ENCODE results near the gene SPIRE1.

The SPIRE1 gene

GRCh38 chr18:12657684-12658425, at the start of gene SPIRE1:
Gene SPIRE1, minus strand, starts transcription at chr18:12658107. Its CDS starts 241 bp downstream, at chr18:12657866.
- in situ Hi-C loops (cut with HindIII; ENCODE audit: low sequenced_read_pairs), result no loop called here
- no peak for DNase-seq (ENCODE audit: low read depth)
- no peak for TF ChIP-seq CTCF (IDR thresholded peaks at IDR 0.05; ENCODE audit: low read depth, low read length, missing control alignments)
- peak within 1 kb of the TSS; percentile 64 for H3K4me3 ChIP-seq (ENCODE audit: low read depth, low read length)

- H3K4me3 ChIP-seq (ENCODE audit: low read depth, low read length), result peak overlapping the region; percentile 99
- in situ Hi-C loops (cut with HindIII; ENCODE audit: low sequenced_read_pairs), result no loop called here
- no peak for TF ChIP-seq CTCF (IDR thresholded peaks at IDR 0.05; ENCODE audit: low read depth, low read length, missing control alignments)
- DNase-seq (ENCODE audit: low read depth), result no peak
Measured at GRCh38 chr18:12703664-12704063, 45.8 kb upstream of the SPIRE1 start.

DNA sequence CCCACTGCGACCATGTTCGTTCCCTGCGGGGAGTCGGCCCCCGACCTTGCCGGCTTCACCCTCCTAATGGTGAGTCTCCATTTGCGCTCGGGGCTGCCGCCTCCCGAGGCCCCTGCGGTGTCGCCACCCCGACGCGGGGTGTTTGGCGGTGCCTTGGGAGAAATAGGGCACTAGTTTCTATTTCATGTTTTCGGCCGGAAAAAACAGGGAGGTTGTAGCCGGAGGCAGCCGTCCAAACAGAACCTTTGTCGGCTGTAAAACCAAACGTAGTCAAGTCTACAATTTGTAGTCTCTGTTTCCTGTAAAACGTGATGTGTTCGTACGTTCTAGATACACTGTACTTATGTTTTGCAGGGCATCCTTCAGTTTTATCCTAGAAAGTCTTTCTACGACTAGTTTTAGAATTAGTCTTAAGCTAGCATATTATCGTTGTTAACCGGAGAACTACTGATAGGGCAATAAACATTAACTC, 45.2 kb upstream of the SPIRE1 start:
- no peak for TF ChIP-seq CTCF (IDR thresholded peaks at IDR 0.05; ENCODE audit: low read depth, low read length, missing control alignments)
- peak overlapping the region; percentile 99 for H3K4me3 ChIP-seq (ENCODE audit: low read depth, low read length)
- in situ Hi-C loops (cut with HindIII; ENCODE audit: low sequenced_read_pairs), result no loop called here
- DNase-seq (ENCODE audit: low read depth), result no peak

DNA sequence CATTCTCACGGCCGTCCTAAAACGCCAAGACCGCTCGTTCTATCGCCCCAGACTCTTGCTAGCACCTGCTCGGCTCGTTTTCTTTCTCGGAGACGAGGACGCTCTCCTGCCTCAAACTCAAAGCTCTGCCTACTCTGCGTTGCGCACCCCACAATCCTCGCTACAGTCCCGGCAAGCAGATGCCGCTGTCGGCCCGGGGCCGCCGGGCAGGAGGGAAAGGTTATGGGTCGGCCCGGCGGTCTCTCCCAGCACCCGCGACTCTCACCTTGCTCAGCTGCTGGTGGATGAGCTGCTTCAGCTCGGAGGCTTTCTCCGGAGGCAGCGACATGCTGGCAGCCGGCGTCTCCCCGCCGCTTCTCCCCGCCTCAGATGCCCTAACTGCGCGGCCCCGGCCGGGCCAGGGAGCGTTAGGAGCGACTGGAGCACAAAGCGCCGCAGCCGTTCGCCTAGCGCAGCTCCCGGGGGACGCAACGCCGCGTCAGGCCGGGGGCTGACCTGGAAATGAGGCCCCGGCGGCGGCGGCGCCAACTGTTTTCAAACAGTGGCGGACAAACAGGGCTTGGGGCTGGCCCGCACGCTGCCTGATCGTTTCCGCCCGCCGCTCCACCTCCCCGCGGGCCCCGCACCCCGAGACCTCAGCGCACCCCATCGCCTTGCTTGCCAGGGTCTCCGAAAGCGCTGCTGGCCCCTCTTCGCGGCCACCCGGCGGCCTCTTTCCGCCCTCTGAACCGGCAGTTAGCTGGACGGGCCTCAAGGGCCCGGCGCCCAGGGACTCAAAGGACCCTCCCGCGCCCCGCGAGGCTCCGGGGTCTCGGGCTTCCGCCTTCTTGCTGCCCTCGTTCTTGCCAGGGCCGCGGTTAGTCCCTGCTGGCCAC, 44.6 kb upstream of the SPIRE1 start, which contains the start of the genes CEP76 and PSMG2:
Gene CEP76, minus strand, starts transcription at position 503 of the 875 bp plus-strand sequence. Its CDS starts 175 bp downstream, at position 328.
Gene PSMG2, plus strand, starts transcription at position 822 of the 875 bp plus-strand sequence. CDS start 66 bp downstream, outside the sequence.
- in situ Hi-C loops (cut with HindIII; ENCODE audit: low sequenced_read_pairs), result no loop called here
- peak; percentile 68 for DNase-seq (ENCODE audit: low read depth)
- H3K4me3 ChIP-seq (ENCODE audit: low read depth, low read length), result peak within 1 kb of the TSS; percentile 99
- no peak for TF ChIP-seq CTCF (IDR thresholded peaks at IDR 0.05; ENCODE audit: low read depth, low read length, missing control alignments)

DNA sequence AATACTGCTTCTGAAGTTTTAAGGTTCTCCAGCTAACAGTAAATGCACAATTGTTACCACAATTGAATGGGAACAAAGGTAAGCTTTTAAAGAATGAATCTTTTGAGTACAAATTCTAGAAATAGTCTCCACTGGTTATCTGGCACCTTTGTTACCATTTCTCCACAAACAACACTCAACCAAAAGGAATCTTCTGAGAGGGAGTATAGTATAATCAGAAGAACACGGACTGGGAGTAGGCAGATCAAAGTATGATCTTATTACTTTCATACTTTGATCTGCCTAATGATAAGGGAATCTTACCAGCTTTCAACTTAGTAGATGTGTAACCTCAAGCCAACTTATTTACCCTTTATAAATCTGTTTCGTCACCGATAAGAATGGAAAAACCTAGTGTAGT, 43.3 kb upstream of the SPIRE1 start:
- no peak for DNase-seq (ENCODE audit: low read depth)
- no peak for TF ChIP-seq CTCF (IDR thresholded peaks at IDR 0.05; ENCODE audit: low read depth, low read length, missing control alignments)
- in situ Hi-C loops (cut with HindIII; ENCODE audit: low sequenced_read_pairs), result no loop called here
- H3K4me3 ChIP-seq (ENCODE audit: low read depth, low read length), result peak overlapping the region; percentile 99

DNA sequence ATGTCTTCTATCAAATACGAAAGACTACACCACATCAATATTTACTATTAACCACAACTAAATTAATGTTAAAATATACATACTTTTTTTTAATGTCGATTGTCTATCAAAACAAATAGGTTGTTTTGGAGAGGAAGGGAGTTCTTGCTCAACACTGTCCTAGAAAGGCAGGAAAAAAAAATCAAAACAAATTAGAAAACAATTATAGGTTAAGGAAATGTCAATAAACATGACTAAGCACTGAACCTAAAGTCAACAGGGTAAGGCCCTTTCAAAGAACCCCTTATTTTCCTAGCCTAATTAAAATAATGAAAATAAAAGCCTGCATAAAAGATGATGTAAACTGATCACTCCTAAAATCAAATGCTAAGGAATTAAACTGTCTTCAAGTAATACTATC, 41.8 kb upstream of the SPIRE1 start:
- DNase-seq (ENCODE audit: low read depth), result no peak
- TF ChIP-seq CTCF (IDR thresholded peaks at IDR 0.05; ENCODE audit: low read depth, low read length, missing control alignments), result no peak
- in situ Hi-C loops (cut with HindIII; ENCODE audit: low sequenced_read_pairs), result no loop called here
- H3K4me3 ChIP-seq (ENCODE audit: low read depth, low read length), result no peak overlapping the region
